Common myeloid progenitor, CD34-positive (primary cell): Measurements from ENCODE around the gene CDC123.

Experiments
- CTCF ChIA-PET: fragments of 350-600 bp; sonication (Branson Sonifier 250); formaldehyde crosslinking; loops from one replicate; lab custom pipeline; 2021; ENCODE audit warnings: antibody characterized with exemption; lab: Charles Lee
- POLR2A ChIA-PET: fragments of 350-600 bp; sonication (Branson Sonifier 250); formaldehyde crosslinking; loops from one replicate; lab custom pipeline; 2021; ENCODE audit warnings: antibody characterized with exemption; lab: Charles Lee
- DNase-seq, 3 donors: peaks; one replicate each; pipeline versions ENCODE4 v3.0.0 to v3.0.0-alpha.2; 2013
- H3K27ac ChIP-seq, 2 experiments: 1 replicate in 1 of 2; 2 replicates in 1 of 2; pipeline ENCODE4 v1.7.0; 2013; ENCODE audit warnings: inconsistent platforms in 2 of 2, low read length in 2 of 2, mild to moderate bottlenecking in 2 of 2, low read depth in 1 of 2, moderate library complexity in 1 of 2; ENCODE audit not compliant: severe bottlenecking in 2 of 2, insufficient read depth in 1 of 2, poor library complexity in 1 of 2
- H3K27me3 ChIP-seq, 5 experiments: replicated peaks in 2 of 5; 1 replicate in 3 of 5; 2 replicates in 2 of 5; pipeline versions ENCODE4 v1.6.1 to v1.7.0; 2013; ENCODE audit warnings: low read length in 4 of 5, mild to moderate bottlenecking in 2 of 5, moderate library complexity in 2 of 5, inconsistent platforms in 1 of 5; ENCODE audit not compliant: insufficient read depth in 5 of 5, control insufficient read depth in 4 of 5
- H3K36me3 ChIP-seq, 4 experiments: 1 replicate in 2 of 4; 2 replicates in 2 of 4; pipeline versions ENCODE4 v1.6.1 to v1.7.0; 2013; ENCODE audit warnings: low read length in 3 of 4, control low read depth in 1 of 4, mild to moderate bottlenecking in 1 of 4; ENCODE audit not compliant: control insufficient read depth in 4 of 4, insufficient read depth in 4 of 4
- H3K4me1 ChIP-seq, 4 experiments: 1 replicate in 3 of 4; 2 replicates in 1 of 4; pipeline versions ENCODE4 v1.6.1 to v1.7.1; 2013; ENCODE audit warnings: low read length in 3 of 4, mild to moderate bottlenecking in 3 of 4, control low read depth in 1 of 4, inconsistent platforms in 1 of 4, moderate library complexity in 1 of 4; ENCODE audit not compliant: control insufficient read depth in 4 of 4, insufficient read depth in 4 of 4; ENCODE audit errors: control extremely low read depth in 1 of 4
- H3K4me3 ChIP-seq, 7 experiments: 1 replicate in 4 of 7; 2 replicates in 3 of 7; pipeline versions ENCODE4 v1.5.1 to v1.7.0; 2013; ENCODE audit warnings: mild to moderate bottlenecking in 7 of 7, low read length in 6 of 7, moderate library complexity in 6 of 7, inconsistent platforms in 2 of 7, low read depth in 2 of 7, control low read depth in 1 of 7; ENCODE audit not compliant: insufficient read depth in 4 of 7, control insufficient read depth in 1 of 7; ENCODE audit errors: extremely low read depth in 1 of 7
- H3K9me3 ChIP-seq, 5 experiments: 1 replicate in 4 of 5; 2 replicates in 1 of 5; pipeline versions ENCODE4 v1.6.1 to v1.7.1; 2013; ENCODE audit warnings: low read length in 4 of 5, mild to moderate bottlenecking in 2 of 5, inconsistent platforms in 1 of 5, low read depth in 1 of 5, moderate library complexity in 1 of 5; ENCODE audit not compliant: control insufficient read depth in 4 of 5, insufficient read depth in 2 of 5; ENCODE audit errors: control extremely low read depth in 1 of 5
- WGBS: methylation state at CpG from one replicate; pipeline ENCODE4 v1.1.5; 2013; ENCODE audit not compliant: insufficient coverage; 5-methylcytosine and 5-hydroxymethylcytosine counted together

The CDC123 gene

GRCh38 chr10:12189426-12189825 is 6.6 kb upstream of the CDC123 start:
- POLR2A ChIA-PET, result no interaction called here
- 100% methylated on average over 3 of the region's 10 CpGs for WGBS
- DNase-seq, result no peak
- H3K4me3 ChIP-seq, result no peak overlapping the region
- H3K27me3 ChIP-seq, result no peaks in the 10 kb centered on the region
- CTCF ChIA-PET, result no interaction called here
- no peak overlapping the region for H3K27ac ChIP-seq
- peaks cover 3 to 36% (median 12%) of the 10 kb centered on the region in 4 experiments for H3K4me1 ChIP-seq
- peaks cover 0 to 35% (median 7%) of the 10 kb centered on the region in 4 experiments for H3K36me3 ChIP-seq
- no peaks in the 10 kb centered on the region for H3K9me3 ChIP-seq

DNA sequence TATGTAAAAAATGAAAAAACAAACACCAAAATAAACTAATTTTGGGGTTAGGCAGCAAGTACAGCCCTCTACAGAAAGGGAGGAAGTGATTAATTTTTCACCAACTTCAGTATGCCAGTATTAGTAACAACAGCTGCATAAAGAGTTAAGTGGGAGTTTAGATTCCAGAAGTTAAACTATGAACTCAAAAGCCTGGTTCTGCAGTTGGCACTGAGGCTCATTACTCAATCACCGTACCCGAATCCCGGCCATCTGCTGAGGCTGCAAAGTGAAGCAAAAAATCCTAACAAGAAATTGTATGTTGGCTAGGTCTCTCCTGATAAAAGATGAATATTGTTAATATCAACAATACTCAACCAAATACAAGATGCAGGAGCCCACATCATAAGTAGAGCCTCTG is 4.3 kb upstream of the CDC123 start:
- no CpG with 5 or more reads among the region's 3 CpGs for WGBS
- ChIA-PET POLR2A (no interaction called here), CTCF (interaction anchor here (1.3 kb wide), 1 partner anchor 22 kb away, joined by 3 read pairs; no protein-coding TSS in a partner anchor)

DNA sequence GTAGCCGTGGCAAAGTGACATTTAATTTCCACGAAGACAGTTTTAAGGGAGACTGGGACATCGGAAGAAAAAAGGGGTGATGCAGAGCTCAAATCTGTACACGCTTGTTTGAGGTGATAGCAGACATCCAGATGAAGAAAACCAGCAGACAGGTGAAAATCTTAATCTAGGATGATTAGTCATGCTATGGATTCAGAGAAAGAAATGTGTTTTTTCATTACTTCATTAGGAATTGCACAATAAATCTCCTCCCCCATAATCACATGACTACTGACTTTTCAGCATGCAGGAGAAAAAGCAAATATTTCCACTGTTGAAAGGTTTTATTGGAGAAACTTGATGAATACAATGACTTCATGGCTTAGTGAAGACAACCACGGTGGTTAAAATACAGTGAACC is 2.8 kb upstream of the CDC123 start:
- 98% methylated on average over 4 of the region's 5 CpGs for WGBS
- POLR2A ChIA-PET, result no interaction called here
- H3K9me3 ChIP-seq, result no peaks in the 10 kb centered on the region
- H3K27ac ChIP-seq, result no peak overlapping the region
- H3K4me1 ChIP-seq, result peaks cover 14 to 43% (median 26%) of the 10 kb centered on the region in 4 experiments
- peak in 1 of 3 donors; percentile 17 for DNase-seq
- H3K36me3 ChIP-seq, result peaks cover 0 to 11% (median 1%) of the 10 kb centered on the region in 4 experiments
- H3K4me3 ChIP-seq, result no peak overlapping the region
- no peaks in the 10 kb centered on the region for H3K27me3 ChIP-seq
- CTCF ChIA-PET, result interaction anchor here (1.2 to 1.6 kb wide), 2 partner anchors 21 to 53 kb away, joined by 3 to 7 read pairs; no protein-coding TSS in a partner anchor

More for the DNA sequence above, 4.3 kb upstream of the CDC123 start:
- Histone ChIP-seq H3K27ac (no peak overlapping the region), H3K4me3 (no peak overlapping the region), H3K4me1 (peaks cover 14 to 34% (median 20%) of the 10 kb centered on the region in 4 experiments), H3K9me3 (no peaks in the 10 kb centered on the region), H3K36me3 (peaks cover 0 to 19% (median under 1%) of the 10 kb centered on the region in 4 experiments), H3K27me3 (no peaks in the 10 kb centered on the region)
- DNase-seq, result no peak

DNA sequence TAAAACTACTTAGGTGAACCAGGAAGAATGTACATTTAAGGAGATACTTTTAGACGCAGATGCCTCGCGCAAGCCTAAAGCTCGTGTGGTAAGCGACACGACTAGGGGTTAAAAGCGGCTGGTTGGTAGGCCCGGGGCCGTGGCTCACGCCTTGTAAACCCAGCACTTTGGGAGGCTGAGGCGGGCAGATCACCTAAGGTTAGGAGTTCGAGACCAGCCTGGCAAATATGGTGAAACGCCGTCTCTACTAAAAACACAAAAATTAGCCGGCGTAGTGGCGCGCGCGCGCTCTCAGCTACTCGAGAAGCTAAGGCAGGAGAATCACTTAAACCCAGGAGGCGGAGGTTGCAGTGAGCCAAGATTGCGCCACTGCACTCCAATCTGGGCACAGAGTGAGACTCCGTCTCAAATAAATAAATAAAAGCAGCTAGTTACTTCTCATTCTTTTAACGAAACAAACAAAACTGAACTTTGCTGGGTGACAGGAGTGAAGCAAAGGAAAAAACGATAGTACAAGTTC is 1.2 kb upstream of the CDC123 start:
- peak in 2 of 3 donors; percentile 39 to 55 for DNase-seq
- CTCF ChIA-PET, result interaction anchor here (0.9 to 4.4 kb wide), 3 partner anchors 15 to 63 kb away, joined by 4 to 27 read pairs (median 11); no protein-coding TSS in a partner anchor
- H3K4me3 ChIP-seq, result peak overlapping the region in 6 of 7 experiments; percentile 87 to 100 (median 97)
- WGBS, result 18% methylated on average over 27 of the region's 27 CpGs
- H3K4me1 ChIP-seq, result peaks cover 14 to 46% (median 29%) of the 10 kb centered on the region in 4 experiments
- peaks cover 3 to 20% (median 8%) of the 10 kb centered on the region in 4 experiments for H3K36me3 ChIP-seq
- POLR2A ChIA-PET, result interaction anchor here (2.1 kb wide), 1 partner anchor 11 kb away, joined by 7 read pairs; no protein-coding TSS in a partner anchor
- no peaks in the 10 kb centered on the region for H3K9me3 ChIP-seq
- H3K27me3 ChIP-seq, result no peaks in the 10 kb centered on the region
- H3K27ac ChIP-seq, result peak overlapping the region; percentile 94 to 96

- 0% methylated on average over 12 of the region's 12 CpGs for WGBS
- no peaks in the 10 kb centered on the region for H3K27me3 ChIP-seq
- H3K9me3 ChIP-seq, result no peaks in the 10 kb centered on the region
- peaks cover 14 to 46% (median 29%) of the 10 kb centered on the region in 4 experiments for H3K4me1 ChIP-seq
- peak overlapping the region; percentile 94 to 96 for H3K27ac ChIP-seq
- CTCF ChIA-PET, result interaction anchor here (0.8 to 4.4 kb wide), 6 partner anchors 15 to 461 kb away, joined by 3 to 27 read pairs (median 4); no protein-coding TSS in a partner anchor
- no peak for DNase-seq
- peaks cover 4 to 21% (median 9%) of the 10 kb centered on the region in 4 experiments for H3K36me3 ChIP-seq
- H3K4me3 ChIP-seq, result peak overlapping the region; percentile 66 to 100 (median 96)
- POLR2A ChIA-PET, result interaction anchor here (0.6 to 2.1 kb wide), 4 partner anchors 12 to 153 kb away, joined by 3 to 7 read pairs (median 4); partner anchors contain the start of gene UPF2
Measured at GRCh38 chr10:12195281-12195602, 746 bp upstream of the CDC123 start.

- WGBS, result 9% methylated on average over 8 of the region's 15 CpGs
- Histone ChIP-seq H3K36me3 (peaks cover 4 to 33% (median 19%) of the 10 kb centered on the region in 4 experiments), H3K27ac (peak overlapping the region; percentile 94 to 96), H3K4me1 (peaks cover 14 to 42% (median 29%) of the 10 kb centered on the region in 4 experiments), H3K9me3 (no peaks in the 10 kb centered on the region), H3K27me3 (no peaks in the 10 kb centered on the region), H3K4me3 (peak overlapping the region; percentile 66 to 100 (median 96))
- ChIA-PET CTCF (interaction anchor here (0.7 to 4.4 kb wide), 6 partner anchors 14 to 878 kb away, joined by 3 to 27 read pairs (median 4); no protein-coding TSS in a partner anchor), POLR2A (interaction anchor here (2.1 kb wide), 1 partner anchor 13 kb away, joined by 7 read pairs; no protein-coding TSS in a partner anchor)
- DNase-seq, result no peak
Measured at GRCh38 chr10:12196531-12197211, 683 bp downstream of the CDC123 start.
